HEK293 (cell line): ENCODE data around the gene MYLK4.

Experiments used
- CTCF ChIP-seq: fragments of 450-650 bp; formaldehyde crosslinking; IDR thresholded peaks from 2 replicates; pipeline ENCODE4 v1.5.1; 2016; ENCODE audit warnings: missing biosample characterization, missing genetic modification characterization
- ZNF423 ChIP-seq: fragments of 450-650 bp; formaldehyde crosslinking; IDR thresholded peaks from 2 replicates; pipeline ENCODE4 v1.5.1; 2016; ENCODE audit warnings: missing biosample characterization, missing genetic modification characterization

- no peak for TF ChIP-seq ZNF423 (tag by site-specific recombination)
- no peak for TF ChIP-seq CTCF (tag by site-specific recombination)
Observed at GRCh38 chr6:2784930-2785329, 34.2 kb upstream of the MYLK4 start.
